ENCODE results near the gene TTC23L.

- TF ChIP-seq CTCF (conservative IDR thresholded peaks at IDR 0.05) (no peak), ZFX (IDR thresholded peaks at IDR 0.05) (no peak)
These were observed 53.0 kb downstream of the TTC23L start for GRCh38 chr5:34891981-34892380.
